Measurements from ENCODE around the gene FTH1. TPM values are rescaled to one million over a fixed set of nuclear protein-coding genes. Genes with fewer than 3 reads are reported as not detected.
"Not testable (repeated sequence)": the region's sequence is repeated elsewhere in the genome, so short reads cannot be mapped to it uniquely, and the experiment has no call there.

The FTH1 gene
- total RNA-seq, 2 experiments from 2014 or later: 2,313 to 2,400 TPM

GRCh38 chr11:61954851-61955421 is 12.5 kb downstream of the FTH1 start:
- peak overlapping the region; percentile 16 for H3K4me3 ChIP-seq (ENCODE audit: low read length)
- Mint-ChIP-seq H3K4me3 (no peak overlapping the region), H3K9me3 (no peaks in the 10 kb centered on the region), H3K36me3 (ENCODE audit: low read depth) (no peaks in the 10 kb centered on the region), H3K27me3 (peaks cover 34% of the 10 kb centered on the region), H3K27ac (peak overlapping the region; percentile 20), H3K4me1 (ENCODE audit: low read depth) (peaks cover 5% of the 10 kb centered on the region)
- DNase-seq: peak in 2 of 14 experiments; percentile 66 to 71
- peaks cover 14 to 27% of the 10 kb centered on the region in 2 experiments for H3K27me3 ChIP-seq (ENCODE audit: control insufficient read depth in 1 of 2, insufficient read depth in 2 of 2, low read length in 2 of 2)
- peaks cover 16% of the 10 kb centered on the region for H3K4me1 ChIP-seq (ENCODE audit: insufficient read depth, low read length)
- H3K36me3 ChIP-seq (ENCODE audit: insufficient read depth, low read length): no peaks in the 10 kb centered on the region
- H3K27ac ChIP-seq (ENCODE audit: low read depth in 1 of 2, low read length in 2 of 2): no peak overlapping the region
- H3K9me3 ChIP-seq (ENCODE audit: control insufficient read depth in 1 of 2, insufficient read depth in 1 of 2, low read length in 2 of 2): peaks cover 0 to 13% of the 10 kb centered on the region in 2 experiments
- peak; percentile 28 for ATAC-seq (ENCODE audit: poor library complexity)
- CTCF ChIA-PET: interaction anchor here (1.4 kb wide), 1 partner anchor 127 kb away, joined by 9 read pairs; no protein-coding TSS in a partner anchor
- no peak for TF ChIP-seq CTCF (IDR thresholded peaks at IDR 0.05)
- POLR2A ChIA-PET: interaction anchor here (0.6 to 1.5 kb wide), 4 partner anchors 9 to 71 kb away, joined by 3 to 6 read pairs (median 4); partner anchors contain the start of gene FTH1
- intact Hi-C loops (cut with DNase I, micrococcal nuclease): no loop called here

GRCh38 chr11:61954106-61954850 is 13.2 kb downstream of the FTH1 start:
- Mint-ChIP-seq H3K4me3 (no peak overlapping the region), H3K36me3 (ENCODE audit: low read depth) (no peaks in the 10 kb centered on the region), H3K27ac (no peak overlapping the region), H3K9me3 (no peaks in the 10 kb centered on the region), H3K27me3 (peaks cover 39% of the 10 kb centered on the region), H3K4me1 (ENCODE audit: low read depth) (peaks cover 5% of the 10 kb centered on the region)
- intact Hi-C loops (cut with DNase I, micrococcal nuclease): no loop called here
- DNase-seq (peak in 1 of 14 experiments; percentile 26), ATAC-seq (ENCODE audit: poor library complexity) (no peak)
- H3K9me3 ChIP-seq (ENCODE audit: control insufficient read depth in 1 of 2, insufficient read depth in 1 of 2, low read length in 2 of 2): peaks cover 0 to 13% of the 10 kb centered on the region in 2 experiments
- TF ChIP-seq CTCF (IDR thresholded peaks at IDR 0.05): no peak
- ChIA-PET POLR2A (interaction anchor here (0.6 to 1.5 kb wide), 4 partner anchors 10 to 71 kb away, joined by 3 to 6 read pairs (median 4); partner anchors contain the start of gene FTH1), CTCF (interaction anchor here (1.4 kb wide), 1 partner anchor 128 kb away, joined by 9 read pairs; no protein-coding TSS in a partner anchor)
- no peak overlapping the region for H3K27ac ChIP-seq (ENCODE audit: low read depth in 1 of 2, low read length in 2 of 2)
- peaks cover 14 to 27% of the 10 kb centered on the region in 2 experiments for H3K27me3 ChIP-seq (ENCODE audit: control insufficient read depth in 1 of 2, insufficient read depth in 2 of 2, low read length in 2 of 2)
- H3K4me3 ChIP-seq (ENCODE audit: low read length): no peak overlapping the region
- peaks cover 17% of the 10 kb centered on the region for H3K4me1 ChIP-seq (ENCODE audit: insufficient read depth, low read length)
- no peaks in the 10 kb centered on the region for H3K36me3 ChIP-seq (ENCODE audit: insufficient read depth, low read length)

GRCh38 chr11:61953632-61954031 is 13.8 kb downstream of the FTH1 start:
- H3K36me3 Mint-ChIP-seq (ENCODE audit: low read depth); intact Hi-C loops (cut with DNase I, micrococcal nuclease); ATAC-seq (ENCODE audit: poor library complexity); H3K27ac ChIP-seq (ENCODE audit: low read depth in 1 of 2, low read length in 2 of 2); H3K4me3 Mint-ChIP-seq; H3K4me3 ChIP-seq (ENCODE audit: low read length); DNase-seq; H3K9me3 Mint-ChIP-seq; H3K36me3 ChIP-seq (ENCODE audit: insufficient read depth, low read length); H3K4me1 Mint-ChIP-seq (ENCODE audit: low read depth); H3K27ac Mint-ChIP-seq: not testable (repeated sequence)
- CTCF ChIA-PET: interaction anchor here (1.2 kb wide), 1 partner anchor 128 kb away, joined by 3 read pairs; no protein-coding TSS in a partner anchor
- peaks cover 14 to 27% of the 10 kb centered on the region in 2 experiments for H3K27me3 ChIP-seq (ENCODE audit: control insufficient read depth in 1 of 2, insufficient read depth in 2 of 2, low read length in 2 of 2)
- H3K9me3 ChIP-seq (ENCODE audit: control insufficient read depth in 1 of 2, insufficient read depth in 1 of 2, low read length in 2 of 2): peaks cover 0 to 13% of the 10 kb centered on the region in 2 experiments
- POLR2A ChIA-PET: interaction anchor here (1.2 kb wide), 1 partner anchor 14 kb away, joined by 4 read pairs; the partner anchor contains the start of gene FTH1
- peaks cover 17% of the 10 kb centered on the region for H3K4me1 ChIP-seq (ENCODE audit: insufficient read depth, low read length)
- H3K27me3 Mint-ChIP-seq: peaks cover 39% of the 10 kb centered on the region
